T-helper 1 cell treated with Interleukin-12 subunit alpha and Interleukin-12 subunit beta and Interleukin-4 antibody, amounts not matched to agents 30 ng/mL and 1 ng/mL, for 36 hours (primary cell): ENCODE measurements around the gene SLC44A1. TPM values are rescaled to one million over a fixed set of nuclear protein-coding genes. Genes with fewer than 3 reads are reported as not detected.

Experiments used
- intact Hi-C: fragments of 100-400 bp; cut with micrococcal nuclease; formaldehyde crosslinking; loops from one replicate; pipeline ENCODE4 v1.15.1; 2024
- total RNA-seq: library from RNA; stranded (reverse); gene quantifications from 2 replicates; pipeline ENCODE4 v1.2.3, GENCODE V29; 2022

The SLC44A1 gene
- total RNA-seq = 7.7 and 8.7 TPM in 2 replicates

- intact Hi-C loops = loop anchor here (1.0 to 2.0 kb wide), 10 partner anchors 116 to 1149 kb away; partner anchors contain the start of genes FSD1L and SMC2
Measured at GRCh38 chr9:105244003-105244733, at the start of gene SLC44A1. TSS of gene SLC44A1 (plus strand) at chr9:105244651. CDS start at chr9:105244869, 218 bp downstream.

GRCh38 chr9:105195259-105195658, 49.2 kb upstream of the SLC44A1 start:
- intact Hi-C loops = no loop called here

GRCh38 chr9:105198023-105198422, 46.4 kb upstream of the SLC44A1 start:
- intact Hi-C loops = no loop called here

GRCh38 chr9:105198865-105199264, 45.6 kb upstream of the SLC44A1 start:
- intact Hi-C loops = no loop called here

- intact Hi-C loops = no loop called here
Measured at GRCh38 chr9:105204416-105204815, 40.0 kb upstream of the SLC44A1 start.

GRCh38 chr9:105205787-105206495, 38.5 kb upstream of the SLC44A1 start:
- intact Hi-C loops = no loop called here

GRCh38 chr9:105206496-105206820, 38.0 kb upstream of the SLC44A1 start:
- intact Hi-C loops = no loop called here

- intact Hi-C loops = no loop called here
Measured at GRCh38 chr9:105206821-105207699, 37.4 kb upstream of the SLC44A1 start.

GRCh38 chr9:105216440-105217178, 27.8 kb upstream of the SLC44A1 start:
- intact Hi-C loops = no loop called here

- intact Hi-C loops = no loop called here
Measured at GRCh38 chr9:105218673-105219072, 25.8 kb upstream of the SLC44A1 start.

GRCh38 chr9:105219291-105219805, 25.1 kb upstream of the SLC44A1 start:
- intact Hi-C loops = no loop called here

- intact Hi-C loops = no loop called here
Measured at GRCh38 chr9:105220451-105220850, 24.0 kb upstream of the SLC44A1 start.

- intact Hi-C loops = no loop called here
Measured at GRCh38 chr9:105223544-105224140, 20.8 kb upstream of the SLC44A1 start.

- intact Hi-C loops = no loop called here
Measured at GRCh38 chr9:105226055-105226454, 18.4 kb upstream of the SLC44A1 start.

- intact Hi-C loops = no loop called here
Measured at GRCh38 chr9:105232207-105232606, 12.2 kb upstream of the SLC44A1 start.

- intact Hi-C loops = no loop called here
Measured at GRCh38 chr9:105233873-105234272, 10.6 kb upstream of the SLC44A1 start.

GRCh38 chr9:105236261-105236660, 8.2 kb upstream of the SLC44A1 start:
- intact Hi-C loops = no loop called here

GRCh38 chr9:105237246-105237645, 7.2 kb upstream of the SLC44A1 start:
- intact Hi-C loops = no loop called here

GRCh38 chr9:105238302-105238701, 6.1 kb upstream of the SLC44A1 start:
- intact Hi-C loops = no loop called here

- intact Hi-C loops = no loop called here
Measured at GRCh38 chr9:105241356-105242043, 3.0 kb upstream of the SLC44A1 start.
